Measurements from ENCODE around the gene CDC25B. TPM values are rescaled to one million over a fixed set of nuclear protein-coding genes. Genes with fewer than 3 reads are reported as not detected.

The CDC25B gene
- total and polyA plus RNA-seq, 2 of the 8 experiments (the other 6 are each of a cell fraction or from before 2014, with no cell fraction given): 21.7 to 31.2 TPM

DNA sequence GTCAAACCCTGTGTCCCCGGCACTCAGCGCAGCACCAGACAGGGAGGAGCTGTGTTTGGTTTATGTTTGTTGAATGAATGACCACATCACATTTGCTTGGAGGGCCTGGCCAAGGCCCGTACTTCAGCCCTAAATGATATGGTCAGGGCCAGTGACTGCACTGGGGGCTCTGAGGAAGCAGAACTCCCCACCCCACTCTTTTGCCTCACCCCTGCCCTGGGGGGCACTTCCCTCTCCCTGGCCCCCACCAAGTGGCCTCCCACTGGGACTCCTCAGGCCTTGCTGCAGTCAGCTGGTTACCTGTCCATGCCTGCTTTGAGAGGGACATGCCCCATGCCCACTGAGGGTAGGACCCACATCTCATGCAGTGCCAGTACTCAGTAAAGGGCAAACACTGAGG lies 31.5 kb upstream of the CDC25B start (continued):
- TF ChIP-seq KDM5A (IDR thresholded peaks at IDR 0.05; ENCODE audit: low read length) (no peak), GABPA (IDR thresholded peaks at IDR 0.05; ENCODE audit: borderline replicate concordance, insufficient read depth, low read length) (no peak)

All from H1 (cell line).